Stimulated activated naive CD4-positive, alpha-beta T cell treated with Interleukin-2 at 50 U/mL for 16 hours (primary cell): ENCODE measurements around the gene NDUFS5.
"Not testable (repeated sequence)": the region's sequence is repeated elsewhere in the genome, so short reads cannot be mapped to it uniquely, and the experiment has no call there.

Experiments
- DNase-seq: peaks from one replicate; lab custom pipeline; 2025; lab: John Stamatoyannopoulos, UW

NDUFS5 gene

GRCh38 chr1:39016604-39017171 lies 9.5 kb upstream of the NDUFS5 start:
- no peak for DNase-seq

GRCh38 chr1:39017266-39017665 lies 8.9 kb upstream of the NDUFS5 start:
- no peak for DNase-seq

DNA sequence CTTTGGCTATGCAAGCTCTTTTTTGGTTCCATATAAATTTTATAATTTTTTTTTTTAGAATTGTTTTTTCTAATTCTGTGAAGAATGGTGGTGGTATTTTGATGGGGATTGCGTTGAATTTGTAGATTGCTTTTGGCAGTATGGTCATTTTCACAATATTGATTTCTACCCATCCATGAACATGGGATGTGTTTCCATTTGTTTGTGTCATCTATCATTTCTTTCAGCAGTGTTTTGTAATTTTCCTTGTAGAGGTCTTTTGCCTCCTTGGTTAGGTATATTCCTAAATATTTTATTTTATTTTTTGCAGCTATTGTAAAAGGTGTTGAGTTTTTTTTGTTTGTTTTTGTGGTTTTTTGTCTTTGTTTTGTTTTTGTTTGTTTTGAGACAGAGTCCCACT lies 5.7 kb upstream of the NDUFS5 start:
- DNase-seq: not testable (repeated sequence)

GRCh38 chr1:39021426-39021825 lies 4.7 kb upstream of the NDUFS5 start:
- DNase-seq: no peak

DNA sequence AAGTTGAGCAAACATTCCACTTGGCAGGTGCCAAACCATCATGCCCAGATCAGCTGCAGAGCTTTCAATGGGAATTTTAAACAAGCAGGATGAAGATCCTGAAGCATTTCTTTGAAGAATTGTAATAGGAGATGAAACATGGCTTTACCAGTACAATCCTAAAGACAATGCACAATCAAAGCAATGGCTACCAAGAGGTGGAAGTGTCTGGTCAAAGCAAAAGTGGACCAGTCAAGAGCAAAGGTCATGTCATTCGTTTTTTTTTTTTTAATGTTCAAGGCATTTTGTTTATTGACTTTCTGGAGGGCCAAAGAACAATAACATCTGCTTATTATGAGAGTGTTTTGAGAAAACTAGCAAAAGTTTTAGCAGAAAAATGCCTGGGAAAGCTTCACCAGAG lies 3.0 kb upstream of the NDUFS5 start:
- DNase-seq: no peak

GRCh38 chr1:39026866-39027507 lies 837 bp downstream of the NDUFS5 start:
- DNase-seq: no peak

- no peak for DNase-seq
These were observed 8.0 kb downstream of the NDUFS5 start for GRCh38 chr1:39034114-39034654.

GRCh38 chr1:39036678-39037077 lies 10.5 kb downstream of the NDUFS5 start:
- no peak for DNase-seq

DNA sequence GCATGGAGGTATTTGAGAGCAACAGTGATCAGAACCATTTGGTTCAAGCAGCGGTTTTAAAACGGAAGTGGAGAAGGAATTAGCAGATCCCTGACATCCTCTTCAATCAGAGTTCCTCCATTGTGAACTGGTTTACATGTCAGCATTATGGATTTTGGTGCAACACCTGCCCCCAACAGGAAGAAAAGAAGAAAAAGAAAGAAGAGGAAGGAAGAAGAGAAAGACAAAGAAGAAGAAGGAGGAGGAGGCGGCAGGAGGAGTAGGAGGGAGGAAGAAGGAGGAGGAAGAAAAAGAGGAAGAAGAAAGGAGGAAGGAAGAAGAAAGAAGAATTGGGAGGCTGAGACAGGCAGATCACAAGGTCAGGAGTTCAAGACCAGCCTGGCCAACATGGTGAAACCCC lies 17.4 kb downstream of the NDUFS5 start:
- DNase-seq: no peak

DNA sequence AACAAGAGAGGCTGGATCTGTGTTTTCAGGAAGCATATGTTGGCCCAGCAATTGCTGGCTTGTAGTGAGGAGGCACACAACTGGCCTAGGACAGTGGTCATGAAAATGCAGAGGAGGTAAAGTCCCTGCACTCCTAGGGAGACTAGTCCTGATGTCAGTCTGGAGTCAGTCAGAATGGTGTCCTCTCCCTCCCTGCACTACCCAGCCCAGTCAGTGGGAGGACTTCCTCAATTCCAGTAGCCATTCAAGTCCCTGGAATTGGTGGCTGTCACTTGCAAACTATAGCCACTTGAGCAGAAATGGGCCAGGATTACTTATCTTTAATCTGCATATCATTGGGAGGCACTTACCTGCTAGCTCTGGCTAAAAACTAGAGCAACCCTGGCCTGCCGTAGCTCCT lies 18.6 kb downstream of the NDUFS5 start:
- no peak for DNase-seq

GRCh38 chr1:39045231-39045630 lies 19.1 kb downstream of the NDUFS5 start:
- DNase-seq: no peak

DNA sequence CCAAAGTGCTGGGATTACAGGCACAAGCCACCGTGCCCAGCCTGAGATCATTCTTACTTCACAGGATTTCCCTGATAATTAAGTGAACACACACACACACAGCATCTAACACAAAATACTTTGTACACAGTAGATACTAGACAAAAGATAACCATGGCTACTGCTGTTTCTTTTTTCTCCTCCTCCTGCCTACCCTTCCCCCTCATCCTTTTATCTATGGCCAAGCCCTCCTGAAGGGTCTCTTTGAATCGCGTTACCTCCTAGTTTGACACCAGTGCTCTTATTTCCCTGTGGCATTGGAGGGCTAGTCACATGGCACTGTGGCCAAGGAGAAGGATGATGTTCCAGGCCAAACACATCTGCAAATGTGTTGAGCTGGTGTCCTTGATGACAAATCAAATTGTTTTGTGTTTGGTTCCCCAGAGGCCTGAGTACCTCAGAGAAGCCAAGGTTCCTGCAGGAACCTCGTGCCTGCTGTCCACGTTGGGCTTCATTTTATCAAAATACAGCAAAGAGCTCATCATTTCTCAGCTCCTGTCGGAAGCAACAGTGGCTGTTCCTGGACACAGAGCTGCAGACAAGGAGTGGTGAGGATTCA lies 20.6 kb downstream of the NDUFS5 start:
- DNase-seq: no peak

DNA sequence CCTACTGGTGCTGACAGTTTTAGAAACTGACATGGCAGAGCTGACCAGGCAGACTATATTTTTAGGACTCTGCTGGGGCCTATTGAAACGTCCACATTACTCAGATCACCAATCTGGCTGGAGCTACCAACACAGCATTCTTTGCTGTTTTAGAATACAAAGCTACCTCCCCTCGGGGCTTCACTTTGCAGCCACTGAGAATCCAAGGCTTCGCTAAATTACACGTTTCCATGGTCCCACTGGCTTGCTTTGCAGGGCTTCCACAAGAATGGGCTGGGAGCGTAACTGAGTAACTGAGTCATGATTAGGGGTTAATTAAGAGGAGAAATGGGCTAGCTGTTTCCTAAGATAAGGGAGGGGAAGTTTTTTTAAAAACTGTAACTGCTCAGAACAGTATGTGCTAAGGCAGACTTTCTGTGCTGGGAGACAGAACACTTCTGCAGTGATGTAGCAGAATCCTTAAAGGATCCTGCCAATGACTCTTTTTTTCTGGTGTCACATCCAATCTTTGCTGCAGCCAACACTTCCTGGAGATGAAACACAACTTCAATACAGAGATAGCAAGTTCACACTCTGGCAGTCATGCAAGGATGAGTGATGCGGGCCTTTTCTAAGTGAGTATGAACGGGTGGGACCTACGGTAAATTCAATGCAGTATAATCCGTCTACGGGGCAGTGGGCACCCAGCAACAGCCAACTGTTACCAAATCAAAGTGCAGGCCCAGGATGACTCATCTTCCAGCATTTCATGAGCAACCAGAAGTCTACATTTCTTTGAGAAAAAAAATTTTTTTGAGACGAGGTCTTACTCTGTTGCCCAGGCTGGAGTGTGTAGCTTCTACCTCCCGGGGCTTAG lies 21.5 kb downstream of the NDUFS5 start:
- no peak for DNase-seq

GRCh38 chr1:39048745-39049370 lies 22.7 kb downstream of the NDUFS5 start:
- no peak for DNase-seq

DNA sequence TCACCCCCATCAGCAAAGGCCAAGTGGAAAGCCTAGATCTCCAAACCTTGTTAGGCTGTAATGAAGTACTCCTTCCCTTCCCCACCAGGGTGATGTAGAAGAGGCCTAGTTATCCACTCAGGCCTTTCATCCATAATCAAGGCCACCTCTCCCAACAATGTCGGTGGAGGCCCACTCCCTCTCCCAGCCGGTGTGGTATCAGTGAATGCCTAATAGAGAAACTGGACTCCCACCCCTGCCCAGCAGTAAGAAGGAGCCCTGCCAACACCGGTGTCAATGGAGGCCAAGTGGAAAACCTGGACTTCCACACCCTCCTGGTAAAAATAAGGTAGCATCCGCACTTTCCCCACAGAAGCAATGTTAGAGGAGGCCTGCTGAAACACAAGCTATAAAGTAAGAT lies 23.9 kb downstream of the NDUFS5 start:
- no peak for DNase-seq

- DNase-seq: not testable (repeated sequence)
These were observed 25.2 kb downstream of the NDUFS5 start for GRCh38 chr1:39051193-39051850.

- no peak for DNase-seq
These were observed 25.8 kb downstream of the NDUFS5 start for GRCh38 chr1:39051956-39052355.

- not testable (repeated sequence) for DNase-seq
These were observed 29.1 kb downstream of the NDUFS5 start for GRCh38 chr1:39055213-39055710.

DNA sequence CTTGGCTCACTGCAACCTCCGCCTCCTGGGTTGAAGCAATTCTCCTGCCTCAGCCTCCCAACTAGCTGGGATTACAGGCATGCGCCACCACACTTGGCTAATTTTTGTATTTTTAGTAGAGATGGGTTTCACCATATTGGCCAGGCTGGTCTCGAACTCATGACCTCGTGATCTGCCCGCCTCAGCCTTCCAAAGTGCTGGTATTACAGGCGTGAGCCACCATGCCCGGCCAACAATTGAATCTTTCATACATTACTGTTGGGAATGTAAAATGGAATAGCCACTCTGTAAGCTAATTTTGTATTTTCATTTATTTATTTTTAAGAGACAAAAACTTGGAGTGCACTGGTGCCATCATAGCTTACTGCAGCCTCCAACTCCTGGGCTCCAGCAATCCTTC lies 35.4 kb downstream of the NDUFS5 start:
- not testable (repeated sequence) for DNase-seq

GRCh38 chr1:39061951-39062350 lies 35.8 kb downstream of the NDUFS5 start:
- no peak for DNase-seq

DNA sequence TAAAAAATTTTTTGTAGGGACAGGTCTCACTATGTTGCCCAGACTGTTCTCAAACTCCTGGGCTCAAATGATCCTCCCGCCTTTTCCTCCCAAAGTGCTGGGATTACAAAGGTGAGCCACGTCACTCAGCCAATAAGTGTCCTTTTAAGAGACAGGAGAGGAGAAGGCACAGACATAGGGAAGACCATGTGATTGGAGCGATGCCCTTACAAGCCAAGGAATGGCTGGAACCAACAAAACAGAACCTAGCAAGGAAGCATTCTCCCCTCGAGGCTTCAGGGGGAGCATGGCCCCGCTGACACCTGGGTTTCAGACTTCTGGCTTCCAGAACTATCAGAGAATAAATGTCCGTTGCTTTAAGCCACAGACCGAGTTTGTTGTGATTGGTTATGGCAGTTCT lies 37.0 kb downstream of the NDUFS5 start:
- no peak for DNase-seq
